NCI-H524 (cell line): ENCODE data around the gene CDO1.

Source experiments
- DNase-seq, 2 experiments: peaks; one replicate each; lab custom pipeline; 2025; lab: John Stamatoyannopoulos, UW

Gene CDO1

DNA sequence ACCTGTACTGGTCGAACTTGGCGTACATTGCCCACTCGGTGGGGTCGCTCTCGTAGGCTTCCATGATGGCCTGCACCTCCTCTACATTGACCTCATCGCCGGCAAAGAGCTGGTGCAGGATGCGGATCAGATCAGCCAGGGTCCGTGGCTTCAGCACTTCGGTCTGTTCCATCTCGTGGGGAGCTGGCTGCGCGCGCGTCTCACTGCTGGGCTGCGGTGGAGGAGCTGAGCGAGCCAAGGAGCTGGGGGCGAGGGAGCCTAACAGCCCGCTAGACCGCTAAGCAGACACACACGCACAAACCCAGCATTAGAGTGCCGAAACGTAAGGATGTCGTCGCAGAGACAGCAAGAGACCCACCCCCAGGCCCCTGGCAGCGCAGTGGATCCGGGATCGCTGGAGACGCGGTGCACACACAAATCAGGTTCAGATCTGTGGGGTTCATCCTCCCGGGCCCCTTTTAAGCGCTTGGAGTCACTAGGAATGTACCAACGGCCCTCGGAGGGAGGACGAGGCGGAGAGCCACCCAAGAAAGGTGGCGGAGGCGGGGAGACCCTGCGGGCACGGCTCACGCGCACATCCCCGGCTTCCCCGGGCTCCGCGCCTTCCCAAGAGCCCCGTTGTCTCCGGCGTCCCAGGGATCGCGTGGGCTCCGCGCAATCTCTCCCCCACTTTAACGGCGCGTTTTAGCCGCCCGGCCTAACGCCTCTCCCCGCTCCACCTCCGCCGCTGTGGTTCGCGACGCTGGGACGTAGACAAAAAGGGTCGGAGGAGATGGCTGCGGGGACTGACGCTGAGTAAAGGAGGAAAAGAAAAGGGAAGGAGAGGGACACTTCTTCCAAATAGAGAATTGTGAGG is at the start of gene CDO1:
Gene CDO1 (minus strand): TSS at position 434 of the 856 bp plus-strand sequence. CDS start 262 bp downstream, at position 172.
- peak; percentile 6 to 53 for DNase-seq

DNA sequence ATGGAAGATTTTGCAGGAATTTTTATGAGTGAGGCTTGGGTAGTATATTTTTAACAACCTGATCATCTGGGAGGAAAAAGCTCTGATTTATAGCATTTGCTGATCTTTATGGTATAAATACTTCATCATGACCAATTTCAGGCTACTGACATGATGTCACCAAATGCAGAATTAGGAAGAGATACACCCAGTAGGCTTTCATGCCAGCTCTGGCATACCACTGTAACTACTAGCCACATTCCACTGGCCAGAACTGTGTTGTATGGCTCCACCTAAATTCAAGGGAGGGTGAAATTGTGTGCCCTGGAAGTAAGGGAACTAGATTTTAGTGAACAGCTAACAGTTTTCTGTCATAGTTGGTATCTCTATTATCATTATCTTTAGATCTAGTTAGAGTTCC is 42.9 kb upstream of the CDO1 start:
- no peak for DNase-seq

DNA sequence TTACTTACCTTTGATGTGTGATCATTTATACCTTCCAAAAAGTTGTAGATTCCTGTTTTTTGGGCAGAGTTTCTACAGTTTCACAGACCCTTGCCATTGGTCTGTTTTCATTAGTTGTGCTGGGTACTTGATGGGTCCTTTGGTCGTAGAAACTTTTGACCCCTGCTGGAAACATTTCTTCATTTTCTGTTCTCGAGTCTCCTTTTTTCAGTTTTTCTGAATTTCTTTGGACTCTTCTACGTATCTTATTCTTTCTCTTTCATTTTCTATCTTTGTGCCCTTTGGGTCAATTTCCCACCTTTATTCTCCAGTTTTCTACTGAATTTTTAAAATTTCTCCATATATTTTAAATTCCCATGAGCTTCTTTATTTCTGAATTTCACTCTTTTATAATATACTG is 41.9 kb upstream of the CDO1 start:
- no peak for DNase-seq

DNA sequence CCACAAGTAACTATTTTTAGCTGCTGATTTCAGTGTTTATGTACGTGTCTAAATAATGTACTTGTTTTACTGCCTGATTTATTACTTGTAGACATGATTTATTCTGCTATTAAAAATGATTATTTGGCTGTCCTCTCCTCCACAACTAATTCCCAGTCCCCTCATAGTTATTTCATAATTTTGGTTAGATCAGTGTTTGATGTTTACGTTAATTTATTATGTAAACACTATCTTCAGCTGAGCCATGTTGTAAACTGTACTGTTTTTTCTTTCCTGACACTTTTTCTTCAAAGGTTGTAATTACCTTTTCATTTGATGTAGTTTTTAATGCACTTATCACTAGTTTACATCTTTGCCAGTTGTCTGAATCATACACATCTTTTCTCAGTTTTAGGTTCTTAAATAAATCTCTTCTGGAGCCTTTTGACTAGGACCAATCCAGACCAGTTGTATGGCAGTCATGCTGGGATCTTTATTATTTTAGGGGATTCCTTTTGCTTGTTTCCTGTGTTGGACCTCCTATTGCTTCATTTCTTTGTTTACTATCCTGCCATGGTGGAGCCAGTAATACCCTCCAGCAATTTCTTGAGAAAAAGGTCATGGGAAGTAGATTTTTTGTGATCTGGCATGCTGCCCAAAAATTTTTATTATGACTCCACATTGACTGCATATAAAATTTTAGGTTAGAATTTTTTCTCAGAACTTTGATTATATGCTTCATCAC is 41.3 kb upstream of the CDO1 start:
- no peak for DNase-seq

DNA sequence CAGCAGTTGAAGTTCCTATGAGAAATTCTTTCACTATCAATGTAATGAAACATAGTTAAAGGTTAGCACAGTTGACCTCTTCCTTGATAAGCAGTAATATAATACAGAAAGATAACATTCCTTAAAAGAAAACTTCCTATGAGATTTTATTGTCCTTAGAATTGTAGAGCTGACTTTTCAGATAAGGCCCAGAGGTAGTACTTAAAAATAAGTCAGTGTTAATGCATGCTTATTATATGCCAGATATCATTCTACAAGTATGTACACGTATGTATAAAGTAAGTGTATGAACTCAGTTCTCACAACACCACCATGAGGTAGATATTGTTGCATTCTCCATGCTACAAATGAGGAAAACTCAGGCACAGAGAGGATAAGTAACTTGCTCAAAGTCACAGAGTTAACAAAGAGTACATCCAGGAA is 40.6 kb upstream of the CDO1 start:
- DNase-seq = no peak

DNA sequence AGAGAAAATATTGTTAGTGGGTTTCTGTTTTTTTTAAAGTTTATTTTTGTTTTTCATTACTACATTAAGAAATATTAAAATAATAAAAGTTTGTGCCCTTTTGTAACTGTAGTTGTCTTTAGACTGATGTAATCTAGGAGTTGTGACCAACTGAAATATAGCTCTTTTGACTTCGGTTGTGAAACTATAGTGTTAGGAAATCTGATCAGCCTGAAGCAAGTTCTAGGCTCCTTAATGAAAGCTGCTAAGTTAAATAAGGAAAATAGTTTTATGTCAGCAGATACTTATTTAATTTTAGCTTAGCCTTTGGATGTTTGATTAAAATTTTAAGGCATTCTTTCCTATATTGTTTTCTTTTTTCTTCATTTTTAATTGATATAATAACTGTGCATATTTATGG is 39.5 kb upstream of the CDO1 start:
- DNase-seq = no peak

DNA sequence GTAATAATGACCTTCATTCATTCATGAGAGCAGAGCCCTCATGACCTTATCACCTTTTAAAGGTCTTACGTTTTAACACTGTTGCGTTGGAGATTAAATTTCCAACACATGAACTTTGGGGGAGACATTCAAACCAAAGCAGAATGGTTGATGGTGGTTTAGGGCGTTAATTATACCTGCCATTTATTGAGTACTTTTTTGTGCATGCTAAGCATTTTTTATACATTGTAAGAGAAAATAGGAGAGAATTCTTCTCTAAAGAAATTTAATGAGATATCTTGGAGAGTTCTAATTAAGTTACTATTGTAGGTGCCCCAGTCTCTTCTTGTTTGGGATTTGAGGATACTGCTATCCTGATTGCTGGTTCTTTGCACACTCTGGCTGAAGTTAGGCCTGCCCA is 37.7 kb upstream of the CDO1 start:
- DNase-seq = no peak

DNA sequence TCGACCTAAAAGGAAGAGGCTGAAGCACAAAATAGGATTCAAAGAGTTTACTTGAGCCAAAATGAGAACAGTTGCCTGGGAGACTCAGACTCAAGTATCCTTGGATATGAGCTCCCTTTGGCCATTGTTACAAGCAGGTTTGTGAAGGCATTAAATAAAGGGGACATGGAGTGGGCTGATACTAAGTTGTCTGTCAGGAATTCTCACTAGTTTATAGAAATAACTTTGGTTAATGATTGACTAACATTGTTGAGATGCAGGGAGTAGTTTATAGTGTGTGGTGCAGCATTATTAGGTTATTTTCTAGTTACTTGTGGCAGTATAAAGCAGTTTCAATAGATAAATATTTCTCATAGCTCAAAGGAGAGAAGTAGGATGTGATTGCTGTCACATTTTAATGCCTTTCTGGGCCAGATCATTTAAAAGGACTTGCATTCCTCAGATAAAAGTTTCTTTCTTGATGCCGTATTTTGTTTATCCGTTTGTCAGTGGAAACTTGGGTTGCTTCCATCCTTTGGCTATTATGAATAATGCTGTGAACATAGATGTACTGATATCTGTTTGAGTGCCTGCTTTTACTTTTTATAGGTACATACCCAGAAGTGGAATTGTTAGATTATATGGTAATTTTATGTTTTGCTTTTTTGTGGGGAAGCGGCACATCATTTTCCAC is 34.4 kb upstream of the CDO1 start:
- no peak for DNase-seq

DNA sequence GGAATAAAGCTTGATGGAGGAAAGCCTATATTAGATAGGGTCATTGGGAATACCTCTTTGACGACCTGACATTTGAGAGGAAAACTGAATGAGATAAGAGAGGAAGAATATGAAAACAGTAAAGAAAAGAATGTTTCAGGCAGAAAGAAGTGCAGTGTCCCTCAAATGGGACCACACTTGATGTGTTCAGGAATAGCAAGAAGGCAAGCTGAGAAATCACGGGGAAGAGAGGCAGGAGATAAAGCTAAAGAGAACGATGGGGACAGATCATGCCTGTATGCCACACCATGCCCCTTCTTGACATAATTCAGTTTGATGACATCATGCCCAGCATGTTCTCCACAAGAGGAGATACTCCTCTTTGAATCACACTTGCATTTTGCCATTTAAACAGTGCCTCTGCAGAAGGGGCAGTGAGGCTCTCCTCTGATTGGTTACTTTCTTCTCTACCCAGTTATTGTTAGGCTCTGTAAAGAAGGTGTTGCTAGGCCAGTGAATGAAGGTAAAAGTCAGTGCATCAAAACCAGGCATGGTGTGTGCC is 32.9 kb upstream of the CDO1 start:
- DNase-seq = no peak

DNA sequence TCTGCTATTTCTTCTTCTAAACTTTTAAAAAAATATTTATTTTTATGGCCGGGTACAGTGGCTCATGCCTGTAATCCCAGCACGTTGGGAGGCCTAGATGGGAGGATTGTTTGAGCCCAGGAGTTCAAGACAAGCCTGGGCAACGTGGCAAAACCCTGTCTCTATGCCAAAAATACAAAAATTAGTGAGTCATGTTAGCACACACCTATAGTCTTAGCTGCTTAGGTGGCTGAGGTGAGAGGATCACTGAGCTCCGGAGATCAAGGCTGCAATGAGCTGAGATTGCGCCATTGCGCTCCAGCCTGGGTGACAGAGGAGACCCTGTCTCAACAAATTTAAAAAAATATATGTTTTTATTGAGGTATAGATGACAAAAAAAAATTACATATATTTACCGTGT is 30.8 kb upstream of the CDO1 start:
- no peak for DNase-seq

DNA sequence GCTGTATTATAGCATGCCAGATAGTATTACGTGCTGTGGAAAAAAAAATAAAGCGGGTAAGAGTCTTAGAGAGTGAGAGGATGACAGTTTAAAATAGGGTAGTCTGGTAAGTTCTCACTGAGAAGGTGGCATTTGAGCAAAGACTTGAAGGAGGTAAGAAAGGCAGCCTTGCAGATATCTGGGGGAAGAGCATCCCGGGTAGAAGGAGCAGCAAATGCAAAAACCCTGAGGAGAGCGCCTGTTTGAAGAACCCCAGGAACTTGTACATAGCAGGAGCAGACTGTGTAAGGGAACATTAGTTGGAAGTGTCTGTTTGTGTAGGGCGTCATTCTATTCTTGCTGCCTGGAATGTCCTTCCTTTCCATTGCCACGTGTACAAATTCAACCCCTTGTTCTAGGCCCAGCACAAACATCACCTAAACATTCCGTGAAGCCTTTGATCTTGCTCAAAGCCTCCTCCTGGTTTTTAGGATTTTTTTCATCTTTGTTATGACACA is 27.9 kb upstream of the CDO1 start:
- DNase-seq = no peak

DNA sequence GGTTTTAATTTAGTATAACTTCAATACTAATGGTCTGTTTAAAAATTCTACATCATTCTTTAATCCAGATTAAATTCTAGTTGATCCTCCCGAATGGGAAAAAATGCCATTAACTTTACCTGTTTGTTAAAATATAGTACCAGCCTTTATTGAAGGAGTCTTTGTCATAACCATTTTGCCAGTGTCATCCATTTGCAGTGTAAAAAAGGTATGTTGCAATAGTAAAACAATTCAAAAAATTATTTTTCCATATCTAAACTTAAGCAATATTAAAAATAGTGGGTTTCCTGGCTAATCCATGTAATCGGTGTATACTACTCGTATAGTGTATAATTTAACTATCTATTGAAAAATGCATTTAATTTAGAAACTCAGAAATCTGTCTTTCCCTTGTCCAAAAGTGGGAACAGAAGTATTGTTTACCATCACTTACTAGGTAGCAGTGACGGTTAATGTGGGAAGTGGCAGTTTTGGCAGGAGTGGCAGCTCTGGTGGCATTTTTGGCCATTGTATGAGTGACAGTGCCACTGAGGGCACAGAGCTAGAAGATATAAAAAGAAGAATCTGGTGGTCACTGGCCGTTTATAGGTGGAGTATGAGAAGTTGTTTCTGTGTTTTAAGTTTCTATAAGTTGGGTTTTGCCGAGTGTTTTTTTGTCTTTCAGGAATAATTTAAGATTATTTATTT is 27.1 kb upstream of the CDO1 start:
- no peak for DNase-seq

DNA sequence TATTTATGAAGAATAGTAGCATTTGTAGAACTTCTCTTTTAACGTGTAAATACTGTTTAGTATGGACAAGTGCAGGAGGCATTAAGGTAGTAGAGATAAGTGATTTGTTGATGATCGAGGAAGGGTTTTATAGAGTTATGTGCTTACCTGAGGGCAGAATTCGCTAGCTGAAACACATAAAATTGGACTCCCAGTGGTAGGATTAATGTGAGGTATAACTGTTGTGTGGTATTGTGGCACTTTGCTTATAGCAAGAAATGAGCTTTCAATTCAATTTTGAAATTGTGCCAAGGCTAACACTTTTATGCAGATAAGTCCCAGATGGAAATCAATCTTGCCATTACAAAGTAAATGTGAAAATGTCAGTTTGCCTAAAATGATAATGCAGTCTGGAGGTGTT is 26.5 kb upstream of the CDO1 start:
- DNase-seq = no peak

DNA sequence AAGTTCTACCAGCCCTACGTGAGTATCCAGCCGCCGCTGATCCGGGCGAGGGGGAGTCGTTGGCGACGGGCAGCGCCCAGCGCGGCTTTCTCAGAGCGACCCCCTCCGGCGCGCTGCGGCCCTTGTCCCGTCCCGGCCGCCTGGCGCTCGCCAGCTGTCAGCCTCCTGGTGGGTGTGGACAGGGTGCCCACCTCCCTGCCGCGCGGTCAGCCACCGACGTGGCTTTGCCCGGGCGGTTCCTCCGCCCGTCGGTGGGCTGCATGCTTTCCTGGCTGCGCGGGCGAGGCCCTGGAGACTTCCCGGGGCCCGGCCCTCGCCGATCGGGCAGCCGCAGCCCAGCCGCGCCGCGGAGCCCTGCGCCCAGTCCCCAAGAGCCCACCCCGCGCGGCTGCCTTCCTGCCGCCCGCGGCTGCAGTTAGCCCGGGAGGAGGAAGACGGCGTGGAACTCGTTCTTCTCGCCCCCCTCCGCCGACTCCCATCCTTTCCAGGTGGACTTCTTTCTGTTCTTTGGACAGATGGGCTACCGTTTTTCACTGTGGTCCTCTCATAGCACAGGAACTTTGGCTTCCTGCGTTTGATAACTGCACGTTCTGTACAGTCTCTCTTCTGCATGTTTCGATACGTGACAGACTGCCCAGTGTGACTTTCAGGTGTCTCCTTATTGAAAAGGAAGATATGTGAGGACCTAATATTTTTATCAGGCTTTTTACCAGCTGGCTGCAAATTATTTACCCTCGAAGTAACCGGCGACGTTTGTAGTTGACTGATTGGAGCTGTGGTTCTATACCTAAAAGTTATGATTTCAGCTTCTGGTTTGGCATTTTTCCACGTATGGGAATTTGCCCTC is 25.9 kb upstream of the CDO1 start:
- peak; percentile 71 to 86 for DNase-seq

DNA sequence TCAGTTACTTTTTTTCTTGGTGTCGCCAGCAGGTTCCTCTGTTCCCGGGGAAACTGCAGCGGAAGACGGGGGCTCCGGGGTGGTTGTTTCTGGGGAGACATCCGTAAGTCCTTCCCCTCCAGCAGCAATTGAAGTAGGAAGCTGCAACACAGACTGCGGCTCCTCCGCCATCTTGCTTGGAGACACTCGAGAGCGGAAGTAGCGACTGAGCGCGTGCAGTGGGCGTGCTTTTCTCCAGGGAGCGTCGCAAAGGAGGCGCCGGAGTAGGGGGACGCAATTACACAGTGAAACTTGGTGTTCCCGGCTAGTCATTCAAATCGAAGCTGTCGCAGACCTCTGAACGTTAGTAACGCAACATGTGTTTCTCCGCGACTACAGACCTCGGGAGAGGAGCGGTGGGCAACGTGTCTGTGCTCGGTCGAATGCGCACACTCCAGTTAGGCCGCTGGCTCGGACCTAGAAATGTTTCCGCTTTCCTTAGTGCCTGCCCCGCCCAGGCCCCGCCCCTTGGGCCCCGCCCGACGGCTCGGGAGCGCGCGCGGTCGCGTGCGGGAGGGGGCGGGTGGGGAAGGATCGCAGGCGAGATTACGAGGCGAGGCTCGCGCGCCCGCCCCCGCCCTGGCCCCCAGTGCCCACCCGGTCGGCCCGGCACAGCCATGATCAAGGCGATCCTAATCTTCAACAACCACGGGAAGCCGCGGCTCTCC is 25.1 kb upstream of the CDO1 start, which contains the start of the genes AP3S1 and ATG12:
Gene AP3S1 (plus strand): TSS at position 554 of the 707 bp plus-strand sequence. CDS start 103 bp downstream, at position 657.
Gene ATG12 (minus strand): TSS at position 184 of the 707 bp plus-strand sequence. CDS start 13 bp downstream, at position 171.
- peak; percentile 84 to 90 for DNase-seq

DNA sequence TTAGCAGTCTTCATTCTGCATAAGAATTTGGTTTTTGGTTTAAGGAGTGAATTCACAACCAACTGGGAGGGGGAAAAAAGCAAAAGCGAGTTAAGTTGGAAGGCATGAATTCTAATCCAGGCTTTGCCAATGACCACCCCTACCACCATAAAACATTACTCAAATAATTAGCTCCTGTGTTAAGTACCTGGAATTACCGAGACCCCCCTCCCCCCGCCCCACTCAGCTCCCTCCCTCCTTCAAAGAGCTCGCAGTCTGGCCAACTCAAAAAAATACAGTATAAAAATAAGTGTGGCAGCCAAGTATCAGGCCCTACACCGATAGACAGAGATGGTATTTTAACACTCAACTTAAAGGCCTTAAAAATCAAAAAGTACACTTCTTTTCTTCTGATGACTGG is 24.4 kb upstream of the CDO1 start:
- peak in 1 of 2 experiments; percentile 19 for DNase-seq

DNA sequence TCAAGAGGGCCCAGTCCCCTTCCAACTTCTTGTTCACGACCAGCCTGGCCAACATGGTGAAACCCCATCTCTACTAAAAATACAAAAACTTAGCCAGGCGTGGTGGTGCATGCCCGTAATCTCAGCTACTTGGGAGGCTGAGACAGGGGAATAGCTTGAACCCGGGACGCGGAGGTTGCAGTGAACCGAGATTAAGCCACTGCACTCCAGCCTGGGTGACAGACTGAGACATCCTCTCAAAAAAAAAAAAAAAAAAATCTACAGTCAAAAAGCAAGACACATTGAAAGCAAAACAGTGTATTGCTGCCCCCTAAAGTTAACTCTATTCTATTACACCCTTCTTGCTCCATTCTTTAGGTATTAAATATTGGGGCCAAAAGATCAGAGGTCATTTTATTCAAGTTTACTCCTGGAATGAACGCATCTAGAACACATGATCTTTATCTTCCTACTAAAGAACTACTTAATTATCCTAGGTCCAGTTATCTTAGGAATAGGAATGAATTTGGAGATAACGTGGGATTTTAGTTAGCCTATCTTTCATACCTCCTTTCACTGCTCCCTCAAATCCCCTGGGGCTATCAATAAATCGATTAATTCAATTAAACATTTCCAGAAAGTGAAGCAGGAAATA is 22.5 kb upstream of the CDO1 start:
- peak; percentile 29 to 69 for DNase-seq

DNA sequence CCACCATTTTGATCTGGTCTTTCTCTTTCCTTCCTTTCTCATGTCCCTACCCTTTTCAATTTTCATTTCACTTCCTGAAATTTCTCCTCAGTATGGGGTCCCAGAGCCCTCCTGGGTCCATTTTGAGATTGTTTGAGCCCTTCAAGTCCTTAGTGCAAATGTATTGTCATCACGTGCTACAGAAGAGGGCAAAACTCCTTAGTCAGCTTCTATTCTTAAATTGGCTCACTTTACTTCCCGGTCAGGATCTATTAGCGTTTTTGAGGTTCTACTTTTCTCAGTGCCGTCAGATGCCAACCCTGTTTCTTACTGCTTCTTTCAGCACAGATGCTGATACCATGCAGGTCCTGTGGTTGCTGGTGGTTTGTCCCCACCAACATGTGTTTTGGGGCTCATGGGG is 19.0 kb upstream of the CDO1 start:
- no peak for DNase-seq

DNA sequence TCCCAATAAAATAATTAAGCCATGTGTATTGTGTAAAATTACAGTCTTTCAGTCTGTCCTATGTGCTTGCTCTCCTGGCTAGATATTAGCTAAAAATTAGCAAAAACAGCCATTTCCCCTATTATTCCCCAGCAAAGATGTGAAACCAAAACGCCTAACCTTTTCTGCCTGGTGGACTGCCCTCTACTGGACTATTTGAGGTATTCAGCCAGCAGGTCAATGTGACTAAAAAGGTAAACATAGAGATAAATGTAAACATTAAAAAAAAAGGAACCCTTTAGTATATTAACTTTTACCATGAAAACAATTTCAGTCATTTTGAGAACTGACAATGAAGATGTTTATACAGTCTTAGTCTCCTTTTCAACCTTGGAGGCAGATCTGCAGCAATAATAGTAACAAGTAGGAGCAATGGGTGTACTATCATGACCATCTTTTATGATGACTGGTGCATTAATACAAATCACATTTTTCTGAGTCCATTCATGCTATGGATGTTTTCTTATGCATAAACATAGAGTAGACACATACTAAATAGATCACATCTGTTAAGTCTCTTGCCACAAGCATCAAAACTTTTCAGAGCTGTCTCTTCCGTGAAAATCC is 14.8 kb upstream of the CDO1 start:
- peak in 1 of 2 experiments; percentile 26 for DNase-seq
